ENCODE measurements around the gene RAB3C. TPM values are rescaled to one million over a fixed set of nuclear protein-coding genes. Genes with fewer than 3 reads are reported as not detected.

The RAB3C gene
- total RNA-seq, 1 experiment from 2014 or later = not detected

- Histone ChIP-seq H3K4me3 (ENCODE audit: low read depth in 2 of 2, low read length in 2 of 2) (no peak overlapping the region), H3K9me3 (ENCODE audit: control insufficient read depth, insufficient read depth, low read depth, low read length) (no peaks in the 10 kb centered on the region), H3K27me3 (ENCODE audit: control insufficient read depth, insufficient read depth, low read length) (peaks cover 5% of the 10 kb centered on the region), H3K4me1 (ENCODE audit: control insufficient read depth, insufficient read depth, low read length) (no peaks in the 10 kb centered on the region), H3K27ac (ENCODE audit: low read length) (no peak overlapping the region), H3K36me3 (ENCODE audit: control insufficient read depth, insufficient read depth, low read length) (no peaks in the 10 kb centered on the region)
- intact Hi-C loops (cut with micrococcal nuclease; ENCODE audit: unreplicated experiment) (no loop called here), in situ Hi-C loops (cut with HindIII; ENCODE audit: low pct_unique_long_range_greater_than_20kb, low sequenced_read_pairs) (no loop called here)
- BruUV-seq (replicated peaks) = no TSS peak
- ATAC-seq = no peak
- POLR2A ChIA-PET = no interaction called here
- TF ChIP-seq REST (IDR thresholded peaks at IDR 0.05; ENCODE audit: insufficient read depth in 1 of 2, low read depth in 2 of 2, low read length in 1 of 2) (no peak), POLR2AphosphoS5 (IDR thresholded peaks at IDR 0.05; ENCODE audit: low read depth, low read length) (no peak), SIN3A (IDR thresholded peaks at IDR 0.05; ENCODE audit: borderline replicate concordance, insufficient read depth, low read depth, low read length) (no peak), CTCF (IDR thresholded peaks at IDR 0.05) (no peak), TCF7L2 (IDR thresholded peaks at IDR 0.05; ENCODE audit: low read depth, low read length) (no peak)
- CTCF ChIA-PET = no interaction called here
- no peak for DNase-seq (ENCODE audit: low read depth, low spot score)
Observed at GRCh38 chr5:58855851-58856739, 273.2 kb downstream of the RAB3C start.

GRCh38 chr5:58857609-58858008 lies 274.7 kb downstream of the RAB3C start:
- no peak overlapping the region for H3K27ac ChIP-seq (ENCODE audit: low read length)
- no TSS peak for BruUV-seq (replicated peaks)
- DNase-seq (ENCODE audit: low read depth, low spot score) (no peak), ATAC-seq (no peak)
- peaks cover 8% of the 10 kb centered on the region for H3K27me3 ChIP-seq (ENCODE audit: control insufficient read depth, insufficient read depth, low read length)
- in situ Hi-C loops (cut with HindIII; ENCODE audit: low pct_unique_long_range_greater_than_20kb, low sequenced_read_pairs) (no loop called here), intact Hi-C loops (cut with micrococcal nuclease; ENCODE audit: unreplicated experiment) (no loop called here)
- no peak overlapping the region for H3K4me3 ChIP-seq (ENCODE audit: low read depth in 2 of 2, low read length in 2 of 2)
- H3K36me3 ChIP-seq (ENCODE audit: control insufficient read depth, insufficient read depth, low read length) = no peaks in the 10 kb centered on the region
- ChIA-PET POLR2A (no interaction called here), CTCF (no interaction called here)
- no peak for TF ChIP-seq REST (IDR thresholded peaks at IDR 0.05; ENCODE audit: insufficient read depth in 1 of 2, low read depth in 2 of 2, low read length in 1 of 2)
- no peak for TF ChIP-seq SIN3A (IDR thresholded peaks at IDR 0.05; ENCODE audit: borderline replicate concordance, insufficient read depth, low read depth, low read length)
- no peak for TF ChIP-seq POLR2AphosphoS5 (IDR thresholded peaks at IDR 0.05; ENCODE audit: low read depth, low read length)
- TF ChIP-seq TCF7L2 (IDR thresholded peaks at IDR 0.05; ENCODE audit: low read depth, low read length) = no peak
- TF ChIP-seq CTCF (IDR thresholded peaks at IDR 0.05) = no peak
- no peaks in the 10 kb centered on the region for H3K4me1 ChIP-seq (ENCODE audit: control insufficient read depth, insufficient read depth, low read length)
- no peaks in the 10 kb centered on the region for H3K9me3 ChIP-seq (ENCODE audit: control insufficient read depth, insufficient read depth, low read depth, low read length)

Measured in Panc1 (cell line).